ENCODE results near the gene VAV3.
"Not testable (repeated sequence)": the region's sequence is repeated elsewhere in the genome, so short reads cannot be mapped to it uniquely, and the experiment has no call there.

The VAV3 gene

DNA sequence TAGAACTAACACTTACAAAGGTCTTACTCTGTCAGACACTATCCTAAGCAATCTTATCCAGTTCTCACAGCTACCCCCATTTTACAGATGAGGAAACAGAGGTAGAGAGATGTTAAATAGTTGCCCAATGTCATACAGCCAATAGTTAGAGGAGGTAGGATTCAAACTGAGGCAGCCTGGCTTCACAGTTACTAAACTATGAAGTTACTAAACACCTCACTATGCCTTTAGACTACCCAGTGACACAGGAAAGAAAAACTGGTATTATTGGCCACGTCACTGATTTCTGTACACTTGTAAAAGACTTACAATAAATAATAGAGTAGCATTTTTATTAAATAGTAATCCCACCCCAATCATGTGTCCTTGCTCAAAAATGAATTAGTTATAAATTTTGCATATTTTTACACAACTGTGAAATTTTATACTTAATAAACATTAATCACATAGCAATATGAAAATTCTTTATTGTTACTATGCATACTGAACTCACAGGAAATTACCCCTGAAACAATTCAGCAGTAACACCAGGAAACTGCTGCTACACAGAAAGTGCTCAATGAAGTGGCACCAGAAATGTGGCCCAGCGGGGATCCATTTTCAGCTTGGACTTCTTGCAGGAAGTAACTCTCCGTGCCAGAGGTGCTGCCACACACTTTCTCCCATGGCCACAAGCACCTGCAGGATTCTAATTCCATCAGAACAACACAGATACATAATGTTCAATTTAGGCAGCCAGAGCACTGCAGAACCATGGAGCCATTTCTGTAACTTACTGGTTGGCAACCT, 69.4 kb downstream of the VAV3 start:
- H3K27ac ChIP-seq (ENCODE audit: low read length, poor library complexity, severe bottlenecking): no peak overlapping the region
- H3K9me3 ChIP-seq (ENCODE audit: control insufficient read depth, low read length): no peaks in the 10 kb centered on the region
- H3K4me3 ChIP-seq (ENCODE audit: insufficient read depth in 1 of 2, low read depth in 1 of 2, low read length in 2 of 2): no peak overlapping the region
- no peak overlapping the region for H2BK12ac ChIP-seq (ENCODE audit: low read length in 2 of 2)
- H4K8ac ChIP-seq (ENCODE audit: low read length): no peak overlapping the region
- H3K4ac ChIP-seq (ENCODE audit: low read depth in 1 of 2, low read length in 2 of 2): no peak overlapping the region
- no peak overlapping the region for H2BK15ac ChIP-seq (ENCODE audit: low read depth, poor library complexity, severe bottlenecking)
- no peaks in the 10 kb centered on the region for H3K79me1 ChIP-seq (replicated peaks; ENCODE audit: low read length, poor library complexity, severe bottlenecking)
- H3K27me3 ChIP-seq (ENCODE audit: control insufficient read depth in 1 of 2, insufficient read depth in 1 of 2, low read length in 2 of 2): no peaks in the 10 kb centered on the region
- H3K14ac ChIP-seq (ENCODE audit: low read length in 2 of 2): no peak overlapping the region
- 33% methylated on average over 2 of the region's 3 CpGs for WGBS
- no peak overlapping the region for H3K23ac ChIP-seq (ENCODE audit: low read length in 2 of 2)
- no peak for DNase-seq
- no peak overlapping the region for H2BK120ac ChIP-seq (ENCODE audit: low read depth, low read length)
- H2AFZ ChIP-seq (ENCODE audit: low read depth, low read length): no peak overlapping the region
- H4K91ac ChIP-seq (ENCODE audit: low read length): no peak overlapping the region
- H2BK5ac ChIP-seq (ENCODE audit: low read depth, low read length, poor library complexity, severe bottlenecking): no peak overlapping the region
- H3K4me1 ChIP-seq (ENCODE audit: control insufficient read depth, insufficient read depth, low read depth, low read length): no peaks in the 10 kb centered on the region
- no peak overlapping the region for H3K4me2 ChIP-seq (ENCODE audit: low read length, poor library complexity, severe bottlenecking)
- H3K18ac ChIP-seq (ENCODE audit: low read depth in 1 of 2, low read length in 2 of 2): no peak overlapping the region
- no peak overlapping the region for H2AK5ac ChIP-seq (ENCODE audit: low read length, severe bottlenecking)
- H3K9ac ChIP-seq (ENCODE audit: low read length): no peak overlapping the region
- no peaks in the 10 kb centered on the region for H3K36me3 ChIP-seq (ENCODE audit: control insufficient read depth in 1 of 2, insufficient read depth in 2 of 2, low read depth in 1 of 2, low read length in 2 of 2)

DNA sequence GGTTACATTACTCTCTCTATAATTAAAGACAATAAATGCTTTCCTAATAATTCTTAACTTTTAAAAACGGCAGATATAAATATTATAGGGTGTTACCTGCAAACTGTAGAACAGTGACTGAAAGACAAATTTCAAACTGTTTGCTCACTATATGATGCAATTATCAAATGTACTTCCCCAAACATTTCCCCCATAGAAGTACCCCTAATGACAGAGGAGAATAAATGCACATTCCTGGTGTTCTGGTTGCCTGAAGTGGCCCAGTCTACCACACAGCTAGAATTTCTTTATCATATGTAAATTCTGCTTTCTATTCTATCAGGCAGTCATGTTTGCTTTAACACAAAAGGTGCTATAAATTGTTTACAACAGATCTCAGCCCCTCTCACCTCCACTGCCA, 70.4 kb downstream of the VAV3 start:
- H3K79me1 ChIP-seq (replicated peaks; ENCODE audit: low read length, poor library complexity, severe bottlenecking): no peaks in the 10 kb centered on the region
- H3K27ac ChIP-seq (ENCODE audit: low read length, poor library complexity, severe bottlenecking): no peak overlapping the region
- H3K27me3 ChIP-seq (ENCODE audit: control insufficient read depth in 1 of 2, insufficient read depth in 1 of 2, low read length in 2 of 2): no peaks in the 10 kb centered on the region
- WGBS: no CpG with 5 or more reads among the region's 1 CpG
- no peaks in the 10 kb centered on the region for H3K36me3 ChIP-seq (ENCODE audit: control insufficient read depth in 1 of 2, insufficient read depth in 2 of 2, low read depth in 1 of 2, low read length in 2 of 2)
- no peak overlapping the region for H4K91ac ChIP-seq (ENCODE audit: low read length)
- no peak overlapping the region for H2BK120ac ChIP-seq (ENCODE audit: low read depth, low read length)
- H3K4me1 ChIP-seq (ENCODE audit: control insufficient read depth, insufficient read depth, low read depth, low read length): no peaks in the 10 kb centered on the region
- H3K9ac ChIP-seq (ENCODE audit: low read length): no peak overlapping the region
- H2AFZ ChIP-seq (ENCODE audit: low read depth, low read length): no peak overlapping the region
- no peak overlapping the region for H2AK5ac ChIP-seq (ENCODE audit: low read length, severe bottlenecking)
- H3K4me2 ChIP-seq (ENCODE audit: low read length, poor library complexity, severe bottlenecking): no peak overlapping the region
- H3K4me3 ChIP-seq (ENCODE audit: insufficient read depth in 1 of 2, low read depth in 1 of 2, low read length in 2 of 2): no peak overlapping the region
- no peak overlapping the region for H3K14ac ChIP-seq (ENCODE audit: low read length in 2 of 2)
- no peak overlapping the region for H3K4ac ChIP-seq (ENCODE audit: low read depth in 1 of 2, low read length in 2 of 2)
- H3K9me3 ChIP-seq (ENCODE audit: control insufficient read depth, low read length): no peaks in the 10 kb centered on the region
- no peak overlapping the region for H3K18ac ChIP-seq (ENCODE audit: low read depth in 1 of 2, low read length in 2 of 2)
- DNase-seq: no peak
- no peak overlapping the region for H4K8ac ChIP-seq (ENCODE audit: low read length)
- no peak overlapping the region for H2BK5ac ChIP-seq (ENCODE audit: low read depth, low read length, poor library complexity, severe bottlenecking)
- no peak overlapping the region for H2BK12ac ChIP-seq (ENCODE audit: low read length in 2 of 2)
- H3K23ac ChIP-seq (ENCODE audit: low read length in 2 of 2): no peak overlapping the region
- H2BK15ac ChIP-seq (ENCODE audit: low read depth, poor library complexity, severe bottlenecking): no peak overlapping the region

DNA sequence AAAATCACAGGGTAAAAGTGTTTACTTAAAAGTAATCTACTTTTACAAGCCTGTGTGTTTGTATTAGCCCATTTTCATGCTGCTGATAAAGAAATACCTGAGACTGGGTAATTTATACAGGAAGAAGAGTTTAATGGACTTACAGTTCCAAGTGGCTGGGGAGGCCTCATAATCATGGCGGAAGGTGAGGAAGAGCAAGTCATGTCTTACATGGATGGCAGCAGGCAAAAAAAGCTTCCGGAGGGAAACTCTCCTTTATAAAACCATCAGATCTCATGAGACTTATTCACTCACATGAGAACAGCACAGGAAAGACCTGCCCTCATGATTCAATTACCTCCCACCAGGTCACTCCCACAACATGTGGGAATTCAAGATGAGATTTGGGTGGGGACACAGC, 71.6 kb downstream of the VAV3 start:
- H3K18ac ChIP-seq (ENCODE audit: low read depth in 1 of 2, low read length in 2 of 2); H2BK15ac ChIP-seq (ENCODE audit: low read depth, poor library complexity, severe bottlenecking); H3K4me2 ChIP-seq (ENCODE audit: low read length, poor library complexity, severe bottlenecking); H3K9ac ChIP-seq (ENCODE audit: low read length); H4K91ac ChIP-seq (ENCODE audit: low read length); H2AFZ ChIP-seq (ENCODE audit: low read depth, low read length); H3K9me3 ChIP-seq (ENCODE audit: control insufficient read depth, low read length); H3K36me3 ChIP-seq (ENCODE audit: control insufficient read depth in 1 of 2, insufficient read depth in 2 of 2, low read depth in 1 of 2, low read length in 2 of 2); H2BK12ac ChIP-seq (ENCODE audit: low read length in 2 of 2); H3K27me3 ChIP-seq (ENCODE audit: control insufficient read depth in 1 of 2, insufficient read depth in 1 of 2, low read length in 2 of 2); H3K4me1 ChIP-seq (ENCODE audit: control insufficient read depth, insufficient read depth, low read depth, low read length); H3K4ac ChIP-seq (ENCODE audit: low read depth in 1 of 2, low read length in 2 of 2); H3K14ac ChIP-seq (ENCODE audit: low read length in 2 of 2); H3K4me3 ChIP-seq (ENCODE audit: insufficient read depth in 1 of 2, low read depth in 1 of 2, low read length in 2 of 2); H2BK120ac ChIP-seq (ENCODE audit: low read depth, low read length); H4K8ac ChIP-seq (ENCODE audit: low read length); H3K27ac ChIP-seq (ENCODE audit: low read length, poor library complexity, severe bottlenecking); H3K79me1 ChIP-seq (replicated peaks; ENCODE audit: low read length, poor library complexity, severe bottlenecking); H2BK5ac ChIP-seq (ENCODE audit: low read depth, low read length, poor library complexity, severe bottlenecking); H2AK5ac ChIP-seq (ENCODE audit: low read length, severe bottlenecking); DNase-seq; H3K23ac ChIP-seq (ENCODE audit: low read length in 2 of 2): not testable (repeated sequence)
- 100% methylated on average over 1 of the region's 2 CpGs for WGBS

DNA sequence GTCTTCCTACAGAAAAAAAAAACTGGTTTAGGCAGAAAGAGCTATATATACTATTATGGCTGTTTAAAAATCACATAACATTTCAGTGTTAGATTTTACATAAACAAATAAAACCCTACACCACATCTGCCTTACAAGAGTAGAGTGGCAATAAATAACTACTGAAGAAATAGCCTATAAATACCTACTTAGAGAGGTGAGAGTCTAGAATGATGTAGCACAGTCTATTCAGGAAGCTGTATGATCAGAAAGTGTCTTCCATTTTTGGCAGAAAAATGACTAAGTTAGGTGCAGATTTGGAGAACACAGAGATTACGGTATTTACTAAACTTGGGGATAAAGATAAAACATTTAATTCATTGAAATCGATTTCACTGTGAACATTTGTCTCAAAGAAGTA, 75.5 kb downstream of the VAV3 start:
- no peak overlapping the region for H2AFZ ChIP-seq (ENCODE audit: low read depth, low read length)
- H3K4me2 ChIP-seq (ENCODE audit: low read length, poor library complexity, severe bottlenecking): no peak overlapping the region
- no peak overlapping the region for H2AK5ac ChIP-seq (ENCODE audit: low read length, severe bottlenecking)
- H3K79me1 ChIP-seq (replicated peaks; ENCODE audit: low read length, poor library complexity, severe bottlenecking): no peaks in the 10 kb centered on the region
- H3K4me1 ChIP-seq (ENCODE audit: control insufficient read depth, insufficient read depth, low read depth, low read length): no peaks in the 10 kb centered on the region
- 100% methylated on average over 2 of the region's 2 CpGs for WGBS
- DNase-seq: no peak
- no peak overlapping the region for H2BK5ac ChIP-seq (ENCODE audit: low read depth, low read length, poor library complexity, severe bottlenecking)
- H3K23ac ChIP-seq (ENCODE audit: low read length in 2 of 2): no peak overlapping the region
- H2BK12ac ChIP-seq (ENCODE audit: low read length in 2 of 2): no peak overlapping the region
- no peak overlapping the region for H3K4ac ChIP-seq (ENCODE audit: low read depth in 1 of 2, low read length in 2 of 2)
- H2BK15ac ChIP-seq (ENCODE audit: low read depth, poor library complexity, severe bottlenecking): no peak overlapping the region
- no peaks in the 10 kb centered on the region for H3K9me3 ChIP-seq (ENCODE audit: control insufficient read depth, low read length)
- H3K14ac ChIP-seq (ENCODE audit: low read length in 2 of 2): no peak overlapping the region
- no peak overlapping the region for H3K18ac ChIP-seq (ENCODE audit: low read depth in 1 of 2, low read length in 2 of 2)
- no peaks in the 10 kb centered on the region for H3K27me3 ChIP-seq (ENCODE audit: control insufficient read depth in 1 of 2, insufficient read depth in 1 of 2, low read length in 2 of 2)
- no peak overlapping the region for H4K91ac ChIP-seq (ENCODE audit: low read length)
- H3K9ac ChIP-seq (ENCODE audit: low read length): no peak overlapping the region
- H4K8ac ChIP-seq (ENCODE audit: low read length): no peak overlapping the region
- H3K4me3 ChIP-seq (ENCODE audit: insufficient read depth in 1 of 2, low read depth in 1 of 2, low read length in 2 of 2): no peak overlapping the region
- H2BK120ac ChIP-seq (ENCODE audit: low read depth, low read length): no peak overlapping the region
- no peaks in the 10 kb centered on the region for H3K36me3 ChIP-seq (ENCODE audit: control insufficient read depth in 1 of 2, insufficient read depth in 2 of 2, low read depth in 1 of 2, low read length in 2 of 2)
- H3K27ac ChIP-seq (ENCODE audit: low read length, poor library complexity, severe bottlenecking): no peak overlapping the region

All from mesenchymal stem cell (in vitro differentiated cells and primary cell).